B cell (primary cell): ENCODE data around the gene GPR22. TPM values are rescaled to one million over a fixed set of nuclear protein-coding genes. Genes with fewer than 3 reads are reported as not detected.

Experiments
- ATAC-seq: fragments of 200-7000 bp; cut with Tn5 transposase; one replicate; pipeline ENCODE4 v1.10.0; 2021; ENCODE audit warnings: low read depth, mild to moderate bottlenecking, moderate number of reproducible peaks, moderate library complexity
- CTCF ChIA-PET: fragments of 350-600 bp; sonication (Branson Sonifier 250); formaldehyde crosslinking; loops from one replicate; lab custom pipeline; 2021; ENCODE audit warnings: antibody characterized with exemption, inconsistent platforms; lab: Charles Lee
- POLR2A ChIA-PET: fragments of 350-600 bp; sonication (Branson Sonifier 250); formaldehyde crosslinking; loops from one replicate; lab custom pipeline; 2021; ENCODE audit warnings: antibody characterized with exemption; lab: Charles Lee
- DNase-seq: peaks from one replicate; pipeline ENCODE4 v3.0.0; 2013
- H2AFZ ChIP-seq: 2 replicates; pipeline ENCODE4 v1.6.1; 2012; ENCODE audit warnings: mild to moderate bottlenecking, low read depth, low read length; ENCODE audit not compliant: insufficient read depth, poor library complexity, severe bottlenecking
- H3K27ac ChIP-seq, 2 donors: 1 replicate in 1 of 2; 2 replicates in 1 of 2; pipeline ENCODE4 v1.5.1; 2012 to 2013; ENCODE audit warnings: low read length in 2 of 2, mild to moderate bottlenecking in 2 of 2, moderate library complexity in 1 of 2
- H3K27me3 ChIP-seq, 4 experiments: fragments of 200-600 bp in 1 of 4; sonication (generic) in 1 of 4; replicated peaks in 1 of 4; 1 replicate in 2 of 4; 2 replicates in 2 of 4; pipeline versions ENCODE4 v1.6.1 to v1.7.0; 2013 to 2016; ENCODE audit warnings: low read length in 3 of 4, mild to moderate bottlenecking in 2 of 4, mixed read lengths in 1 of 4, moderate library complexity in 1 of 4; ENCODE audit not compliant: insufficient read depth in 4 of 4, control insufficient read depth in 3 of 4; ENCODE audit errors: control extremely low read depth in 1 of 4
- H3K36me3 ChIP-seq, 2 experiments: replicated peaks in 1 of 2; 1 replicate in 1 of 2; 2 replicates in 1 of 2; pipeline versions ENCODE4 v1.6.1 to v1.7.1; 2013; ENCODE audit warnings: low read length in 1 of 2; ENCODE audit not compliant: insufficient read depth in 2 of 2, control insufficient read depth in 1 of 2; ENCODE audit errors: control extremely low read depth in 1 of 2, extremely low read depth in 1 of 2
- H3K4me1 ChIP-seq, 2 donors: fragments of 200-600 bp in 1 of 2; sonication (generic) in 1 of 2; 1 replicate in 1 of 2; 2 replicates in 1 of 2; pipeline versions ENCODE4 v1.5.1 to v1.6.1; 2013 to 2017; ENCODE audit warnings: low read length in 2 of 2; ENCODE audit not compliant: control insufficient read depth in 2 of 2, insufficient read depth in 2 of 2
- H3K4me2 ChIP-seq: replicated peaks from 2 replicates; pipeline ENCODE3; 2012; ENCODE audit warnings: mild to moderate bottlenecking, low read depth, low read length; ENCODE audit not compliant: poor library complexity, severe bottlenecking
- H3K4me3 ChIP-seq, 5 experiments: fragments of 200-600 bp in 1 of 5; sonication (generic) in 1 of 5; 1 replicate in 3 of 5; 2 replicates in 2 of 5; pipeline versions ENCODE4 v1.5.1 to v1.7.0; 2011 to 2016; ENCODE audit warnings: low read length in 4 of 5, mild to moderate bottlenecking in 4 of 5, low read depth in 2 of 5, control low read depth in 1 of 5, moderate library complexity in 1 of 5; ENCODE audit not compliant: insufficient read depth in 1 of 5; ENCODE audit errors: control extremely low read depth in 1 of 5, extremely low read depth in 1 of 5
- H3K79me2 ChIP-seq: fragments of 200-600 bp; sonication (generic); one replicate; pipeline ENCODE4 v1.6.0; 2016; ENCODE audit warnings: low read length; ENCODE audit not compliant: control insufficient read depth, insufficient read depth
- H3K9ac ChIP-seq: fragments of 200-600 bp; sonication (generic); 2 replicates; pipeline ENCODE4 v1.6.1; 2017; ENCODE audit warnings: mild to moderate bottlenecking, low read length, moderate library complexity
- H3K9me3 ChIP-seq, 3 donors: one replicate each; pipeline versions ENCODE4 v1.6.1 to v1.7.1; 2013; ENCODE audit warnings: low read length in 2 of 3; ENCODE audit not compliant: control insufficient read depth in 2 of 3, insufficient read depth in 1 of 3; ENCODE audit errors: control extremely low read depth in 1 of 3
- H4K20me1 ChIP-seq: 2 replicates; pipeline ENCODE4 v1.6.0; 2012; ENCODE audit warnings: mild to moderate bottlenecking, low read length; ENCODE audit not compliant: insufficient read depth, control insufficient read depth, poor library complexity, severe bottlenecking
- H3K27ac Mint-ChIP-seq: one replicate; pipeline ENCODE4 v1.8.0; 2021; ENCODE audit warnings: mixed read lengths
- H3K27me3 Mint-ChIP-seq: one replicate; pipeline ENCODE4 v1.8.0; 2021; ENCODE audit warnings: mixed read lengths
- H3K4me1 Mint-ChIP-seq: one replicate; pipeline ENCODE4 v1.8.0; 2021; ENCODE audit warnings: mixed read lengths
- H3K4me3 Mint-ChIP-seq: one replicate; pipeline ENCODE4 v1.8.0; 2021; ENCODE audit warnings: mixed read lengths
- H3K9me3 Mint-ChIP-seq: one replicate; pipeline ENCODE4 v1.8.0; 2022; ENCODE audit warnings: mixed read lengths; ENCODE audit not compliant: insufficient read depth
- CTCF ChIP-seq: fragments of 200-600 bp; IDR thresholded peaks from one replicate; pipeline ENCODE4 v1.8.0; 2022; ENCODE audit warnings: antibody characterized with exemption, mild to moderate bottlenecking
- EZH2 ChIP-seq: IDR thresholded peaks from 2 replicates; pipeline ENCODE4 v1.6.1; 2012; ENCODE audit warnings: borderline replicate concordance, low read depth, mild to moderate bottlenecking, moderate library complexity, low read length; ENCODE audit not compliant: insufficient read depth, poor library complexity, severe bottlenecking
- WGBS: methylation state at CpG from one replicate; pipeline ENCODE4 v1.1.5; 2013; ENCODE audit warnings: missing lambda C conversion rate; ENCODE audit not compliant: insufficient coverage; 5-methylcytosine and 5-hydroxymethylcytosine counted together
- intact Hi-C: fragments of 100-400 bp; cut with micrococcal nuclease; formaldehyde crosslinking; loops from one replicate; pipeline ENCODE4 v1.10.0; 2022
- polyA plus RNA-seq: library from polyadenylated mRNA; depleted of rRNA; stranded (reverse); fragments of >200 nt; gene quantifications from 2 replicates; pipeline ENCODE4 v1.2.3, GENCODE V29; 2012
- total RNA-seq, 2 donors: library from RNA; stranded (reverse); fragments of 120-200 nt in 1 of 2; gene quantifications; 1 replicate in 1 of 2; 2 replicates in 1 of 2; pipeline versions ENCODE4 v1.2.3 to v1.2.4, GENCODE V29; 2013 to 2022

The GPR22 gene
- total and polyA plus RNA-seq, 2 donors (not counting 1 experiment from before 2014, with no cell fraction given): not detected

- intact Hi-C loops: no loop called here
- POLR2A ChIA-PET: no interaction called here
- no peaks in the 10 kb centered on the region for H3K27me3 ChIP-seq
- no peak for ATAC-seq
- no peak overlapping the region for H2AFZ ChIP-seq
- H3K27me3 Mint-ChIP-seq: no peaks in the 10 kb centered on the region
- H3K9me3 Mint-ChIP-seq: no peaks in the 10 kb centered on the region
- TF ChIP-seq CTCF: no peak
- no peak for TF ChIP-seq EZH2
- no peak overlapping the region for H3K9ac ChIP-seq
- H3K36me3 ChIP-seq: no peaks in the 10 kb centered on the region
- whole genome bisulfite sequencing: no CpG with 5 or more reads among the region's 2 CpGs
- no peak overlapping the region for H3K4me3 Mint-ChIP-seq
- no peaks in the 10 kb centered on the region for H3K4me1 ChIP-seq
- no peak overlapping the region for H3K27ac ChIP-seq
- peaks cover 3% of the 10 kb centered on the region for H3K4me1 Mint-ChIP-seq
- H3K4me2 ChIP-seq: no peak overlapping the region
- H3K4me3 ChIP-seq: no peak overlapping the region
- CTCF ChIA-PET: no interaction called here
- no peak for DNase-seq
- no peaks in the 10 kb centered on the region for H3K9me3 ChIP-seq
- H3K79me2 ChIP-seq: peaks cover 14% of the 10 kb centered on the region
- H3K27ac Mint-ChIP-seq: no peak overlapping the region
- H4K20me1 ChIP-seq: no peaks in the 10 kb centered on the region
These were observed 23.0 kb downstream of the GPR22 start for GRCh38 chr7:107492875-107493274.

GRCh38 chr7:107494315-107494751 lies 24.5 kb downstream of the GPR22 start:
- H3K4me1 ChIP-seq: no peaks in the 10 kb centered on the region
- TF ChIP-seq EZH2 (no peak), CTCF (no peak)
- no peak overlapping the region for H2AFZ ChIP-seq
- Mint-ChIP-seq H3K4me3 (no peak overlapping the region), H3K27me3 (no peaks in the 10 kb centered on the region), H3K4me1 (peaks cover 3% of the 10 kb centered on the region), H3K9me3 (no peaks in the 10 kb centered on the region), H3K27ac (no peak overlapping the region)
- no CpG with 5 or more reads among the region's 3 CpGs for WGBS
- no peak overlapping the region for H3K4me3 ChIP-seq
- ATAC-seq (no peak), DNase-seq (no peak)
- H3K27ac ChIP-seq: no peak overlapping the region
- H3K27me3 ChIP-seq: no peaks in the 10 kb centered on the region
- no peak overlapping the region for H3K9ac ChIP-seq
- ChIA-PET CTCF (interaction anchor here (0.8 to 1.4 kb wide), 2 partner anchors 14 to 234 kb away, joined by 3 to 5 read pairs; no protein-coding TSS in a partner anchor), POLR2A (no interaction called here)
- H3K79me2 ChIP-seq: peaks cover 16% of the 10 kb centered on the region
- H4K20me1 ChIP-seq: no peaks in the 10 kb centered on the region
- intact Hi-C loops: no loop called here
- H3K36me3 ChIP-seq: no peaks in the 10 kb centered on the region
- H3K9me3 ChIP-seq: no peaks in the 10 kb centered on the region
- no peak overlapping the region for H3K4me2 ChIP-seq
